CD4-positive, alpha-beta T cell (primary cell): ENCODE data around the gene STMN3. TPM values are rescaled to one million over a fixed set of nuclear protein-coding genes. Genes with fewer than 3 reads are reported as not detected.
"Not testable (repeated sequence)": the region's sequence is repeated elsewhere in the genome, so short reads cannot be mapped to it uniquely, and the experiment has no call there.

ENCODE experiments used
- ATAC-seq: fragments of 200-7000 bp; cut with Tn5 transposase; one replicate; pipeline ENCODE4 v1.10.0; 2022; ENCODE audit warnings: mild to moderate bottlenecking; ENCODE audit not compliant: poor library complexity
- CTCF ChIA-PET: fragments of 350-600 bp; sonication (Branson Sonifier 250); formaldehyde crosslinking; loops from one replicate; lab custom pipeline; 2021; ENCODE audit warnings: antibody characterized with exemption, inconsistent platforms; lab: Charles Lee
- POLR2A ChIA-PET: fragments of 350-600 bp; sonication (Branson Sonifier 250); formaldehyde crosslinking; loops from one replicate; lab custom pipeline; 2021; ENCODE audit warnings: antibody characterized with exemption, inconsistent platforms; lab: Charles Lee
- DNase-seq, 14 experiments: peaks; one replicate each; pipeline ENCODE4 v3.0.0-alpha.2; 2013 to 2020; ENCODE audit warnings: mixed read lengths in 2 of 14
- H3K27ac ChIP-seq, 2 donors: one replicate each; pipeline versions ENCODE4 v1.5.1 to v1.7.0; 2013; ENCODE audit warnings: low read length in 2 of 2, low read depth in 1 of 2, mild to moderate bottlenecking in 1 of 2
- H3K27me3 ChIP-seq, 2 experiments: 1 replicate in 1 of 2; 2 replicates in 1 of 2; pipeline versions ENCODE4 v1.6.1 to v1.7.0; 2013; ENCODE audit warnings: low read length in 2 of 2, control low read depth in 1 of 2, mild to moderate bottlenecking in 1 of 2, moderate library complexity in 1 of 2; ENCODE audit not compliant: insufficient read depth in 2 of 2, control insufficient read depth in 1 of 2
- H3K36me3 ChIP-seq: one replicate; pipeline ENCODE4 v1.6.1; 2013; ENCODE audit warnings: low read length, control low read depth; ENCODE audit not compliant: insufficient read depth
- H3K4me1 ChIP-seq: one replicate; pipeline ENCODE4 v1.6.1; 2013; ENCODE audit warnings: low read length, control low read depth; ENCODE audit not compliant: insufficient read depth
- H3K4me3 ChIP-seq: one replicate; pipeline ENCODE4 v1.5.1; 2013; ENCODE audit warnings: mild to moderate bottlenecking, low read length, moderate library complexity
- H3K9me3 ChIP-seq, 2 experiments: 1 replicate in 1 of 2; 2 replicates in 1 of 2; pipeline versions ENCODE4 v1.6.1 to v1.7.0; 2013; ENCODE audit warnings: low read length in 2 of 2, mild to moderate bottlenecking in 2 of 2, control low read depth in 1 of 2, moderate library complexity in 1 of 2; ENCODE audit not compliant: control insufficient read depth in 1 of 2, insufficient read depth in 1 of 2
- H3K27ac Mint-ChIP-seq: one replicate; pipeline ENCODE4 v1.8.0; 2020; ENCODE audit warnings: mixed read lengths
- H3K27me3 Mint-ChIP-seq: one replicate; pipeline ENCODE4 v1.8.0; 2021; ENCODE audit warnings: mixed read lengths
- H3K36me3 Mint-ChIP-seq: one replicate; pipeline ENCODE4 v1.8.0; 2021; ENCODE audit warnings: low read depth, mixed read lengths
- H3K4me1 Mint-ChIP-seq: one replicate; pipeline ENCODE4 v1.8.0; 2021; ENCODE audit warnings: low read depth, mixed read lengths
- H3K4me3 Mint-ChIP-seq: one replicate; pipeline ENCODE4 v1.8.0; 2020; ENCODE audit warnings: mild to moderate bottlenecking, mixed read lengths
- H3K9me3 Mint-ChIP-seq: one replicate; pipeline ENCODE4 v1.8.0; 2020; ENCODE audit warnings: mixed read lengths
- intact Hi-C, 2 experiments: fragments of 100-400 bp; cut with DNase I in 1 of 2; cut with micrococcal nuclease in 1 of 2; formaldehyde crosslinking; loops; one replicate each; pipeline versions ENCODE4 v1.15.1 to v1.9.0; 2023 to 2025; cut with DNase I, micrococcal nuclease
- total RNA-seq, 174 experiments: library from RNA in 2 of 174; stranded (reverse) in 2 of 174; gene quantifications; one replicate each; pipeline ENCODE4 v1.2.3 and lab custom pipeline; 2021 to 2026
- TF ChIP-seq, protein P1 (sequence below): fragments of 200-600 bp; IDR thresholded peaks from one replicate; pipeline ENCODE4 v1.8.0; 2022; ENCODE audit warnings: antibody characterized with exemption, mild to moderate bottlenecking

The STMN3 gene
- total RNA-seq, 2 experiments from 2014 or later: 122 to 127 TPM

DNA sequence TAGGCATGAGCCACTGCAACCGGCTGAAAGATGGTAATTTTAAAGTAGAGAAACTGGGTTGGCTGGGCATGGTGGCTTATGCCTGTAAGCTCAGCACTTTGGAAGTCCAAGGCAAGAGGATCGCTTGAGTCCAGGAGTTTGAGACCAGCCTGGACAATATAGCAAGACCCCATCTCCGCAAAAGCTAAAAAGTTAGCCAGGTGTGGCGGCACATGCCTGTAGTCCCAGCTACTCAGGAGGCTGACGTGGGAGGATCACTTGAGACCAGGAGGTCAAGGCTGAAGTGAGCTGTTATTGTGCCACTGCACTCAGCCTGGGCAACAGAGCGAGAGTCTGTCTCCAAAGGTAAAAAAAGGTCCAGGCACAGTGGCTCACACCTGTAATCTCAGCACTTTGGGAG is 22.3 kb downstream of the STMN3 start:
- H3K27me3 ChIP-seq, H3K27me3 Mint-ChIP-seq, intact Hi-C loops, H3K9me3 Mint-ChIP-seq, H3K27ac ChIP-seq, DNase-seq, H3K4me3 ChIP-seq, H3K9me3 ChIP-seq, ATAC-seq, H3K36me3 ChIP-seq: not testable (repeated sequence)
- peaks cover 52% of the 10 kb centered on the region for H3K4me1 Mint-ChIP-seq
- peak overlapping the region; percentile 79 for H3K27ac Mint-ChIP-seq
- H3K4me3 Mint-ChIP-seq: peak overlapping the region; percentile 45
- peaks cover 35% of the 10 kb centered on the region for H3K36me3 Mint-ChIP-seq
- CTCF ChIA-PET: interaction anchor here (1.6 kb wide), 1 partner anchor 11 kb away, joined by 6 read pairs; no protein-coding TSS in a partner anchor
- POLR2A ChIA-PET: interaction anchor here (0.8 to 13.6 kb wide), 5 partner anchors 8 to 110 kb away, joined by 3 to 449 read pairs (median 3); partner anchors contain the start of gene SLC2A4RG
- peaks cover 78% of the 10 kb centered on the region for H3K4me1 ChIP-seq

DNA sequence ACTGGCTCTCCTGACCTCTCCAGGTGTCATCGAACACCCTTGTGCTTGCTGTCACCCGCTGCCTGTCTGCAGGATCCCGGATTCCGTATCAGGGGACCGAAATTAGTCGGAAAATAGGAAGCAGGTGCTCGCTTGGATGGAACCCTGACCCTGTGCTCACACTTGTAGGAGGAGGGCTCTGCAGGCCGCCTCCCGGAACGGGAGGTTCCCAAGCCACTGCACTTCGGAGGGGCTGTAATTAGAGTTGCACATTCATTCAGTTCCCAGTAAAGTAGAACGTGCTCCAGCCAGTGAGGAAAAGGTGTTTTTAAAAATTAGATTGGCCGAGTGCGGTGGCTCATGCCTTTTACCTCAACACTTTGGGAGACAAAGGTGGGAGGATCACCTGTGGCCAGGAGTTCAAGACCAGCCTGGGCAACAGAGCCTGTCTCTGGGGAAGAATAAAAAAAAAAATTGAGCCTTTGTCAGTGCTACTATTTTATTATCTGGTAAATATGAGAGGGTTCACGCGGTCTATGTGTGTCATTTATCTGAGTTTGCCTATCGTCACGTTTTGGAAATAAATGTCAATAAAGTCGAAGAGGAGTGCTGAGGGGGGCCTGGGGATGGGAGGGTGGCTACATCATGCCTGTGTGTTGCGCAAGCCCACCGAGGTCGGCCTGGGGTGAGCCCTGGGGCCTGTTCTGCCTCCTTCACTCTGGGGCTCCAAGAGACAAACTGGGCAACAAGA is 24.8 kb downstream of the STMN3 start:
- peaks cover 4% of the 10 kb centered on the region for H3K36me3 ChIP-seq
- no peaks in the 10 kb centered on the region for H3K9me3 Mint-ChIP-seq
- peaks cover 60% of the 10 kb centered on the region for H3K4me1 ChIP-seq
- peak overlapping the region; percentile 48 to 89 for H3K27ac ChIP-seq
- intact Hi-C loops: loop anchor here in 1 of 2 experiments (1.0 kb wide), 1 partner anchor 30 kb away; the partner anchor contains the start of gene RTEL1
- ChIA-PET CTCF (interaction anchor here (1.7 kb wide), 1 partner anchor 13 kb away, joined by 14 read pairs; no protein-coding TSS in a partner anchor), POLR2A (interaction anchor here (2.8 to 13.6 kb wide), 2 partner anchors 10 to 90 kb away, joined by 17 to 449 read pairs; partner anchors contain the start of gene PTK6)
- DNase-seq (peak in 12 of 14 experiments; percentile 43 to 70 (median 58)), ATAC-seq (peak; percentile 28)
- TF ChIP-seq, protein P1, sequence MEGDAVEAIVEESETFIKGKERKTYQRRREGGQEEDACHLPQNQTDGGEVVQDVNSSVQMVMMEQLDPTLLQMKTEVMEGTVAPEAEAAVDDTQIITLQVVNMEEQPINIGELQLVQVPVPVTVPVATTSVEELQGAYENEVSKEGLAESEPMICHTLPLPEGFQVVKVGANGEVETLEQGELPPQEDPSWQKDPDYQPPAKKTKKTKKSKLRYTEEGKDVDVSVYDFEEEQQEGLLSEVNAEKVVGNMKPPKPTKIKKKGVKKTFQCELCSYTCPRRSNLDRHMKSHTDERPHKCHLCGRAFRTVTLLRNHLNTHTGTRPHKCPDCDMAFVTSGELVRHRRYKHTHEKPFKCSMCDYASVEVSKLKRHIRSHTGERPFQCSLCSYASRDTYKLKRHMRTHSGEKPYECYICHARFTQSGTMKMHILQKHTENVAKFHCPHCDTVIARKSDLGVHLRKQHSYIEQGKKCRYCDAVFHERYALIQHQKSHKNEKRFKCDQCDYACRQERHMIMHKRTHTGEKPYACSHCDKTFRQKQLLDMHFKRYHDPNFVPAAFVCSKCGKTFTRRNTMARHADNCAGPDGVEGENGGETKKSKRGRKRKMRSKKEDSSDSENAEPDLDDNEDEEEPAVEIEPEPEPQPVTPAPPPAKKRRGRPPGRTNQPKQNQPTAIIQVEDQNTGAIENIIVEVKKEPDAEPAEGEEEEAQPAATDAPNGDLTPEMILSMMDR: no peak
- H3K27me3 ChIP-seq: no peaks in the 10 kb centered on the region
- no peaks in the 10 kb centered on the region for H3K9me3 ChIP-seq
- peak overlapping the region; percentile 90 for H3K27ac Mint-ChIP-seq
- H3K36me3 Mint-ChIP-seq: peaks cover 29% of the 10 kb centered on the region
- H3K4me3 Mint-ChIP-seq: peak overlapping the region; percentile 98
- peaks cover 37% of the 10 kb centered on the region for H3K4me1 Mint-ChIP-seq
- H3K27me3 Mint-ChIP-seq: no peaks in the 10 kb centered on the region
- H3K4me3 ChIP-seq: peak overlapping the region; percentile 95

DNA sequence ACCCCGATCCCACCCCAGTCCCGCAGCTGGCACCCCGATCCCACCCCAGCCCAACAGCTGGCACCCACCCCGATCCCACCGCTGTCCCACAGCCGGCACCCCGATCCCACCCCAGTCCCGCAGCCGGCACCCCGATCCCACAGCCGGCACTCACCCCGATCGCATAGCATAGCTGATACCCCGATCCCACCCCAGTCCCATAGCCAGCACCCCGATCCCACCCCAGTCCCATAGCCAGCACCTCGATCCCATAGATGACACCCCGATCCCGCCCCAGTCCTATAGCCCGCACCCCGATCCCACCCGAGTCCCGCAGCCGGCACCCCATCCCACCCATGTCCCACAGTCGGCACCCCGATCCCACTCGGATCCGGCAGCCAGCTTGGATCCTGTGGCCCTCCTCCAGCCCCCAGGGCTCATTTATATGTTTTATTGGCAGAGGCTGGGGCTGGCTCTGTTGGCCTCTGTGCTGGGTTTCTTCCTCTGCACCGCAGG is 25.4 kb downstream of the STMN3 start:
- H3K27ac ChIP-seq: peak overlapping the region; percentile 48 to 89
- Mint-ChIP-seq H3K4me1 (peaks cover 36% of the 10 kb centered on the region), H3K27me3 (no peaks in the 10 kb centered on the region), H3K9me3 (no peaks in the 10 kb centered on the region), H3K4me3 (peak overlapping the region; percentile 98), H3K36me3 (peaks cover 31% of the 10 kb centered on the region), H3K27ac (peak overlapping the region; percentile 90)
- ATAC-seq: peak; percentile 1
- ChIA-PET POLR2A (interaction anchor here (1.0 to 13.6 kb wide), 9 partner anchors 11 to 109 kb away, joined by 3 to 449 read pairs (median 8); partner anchors contain the start of genes LIME1, PTK6, RTEL1 and STMN3), CTCF (interaction anchor here (1.4 to 1.7 kb wide), 2 partner anchors 8 to 14 kb away, joined by 6 to 14 read pairs; no protein-coding TSS in a partner anchor)
- TF ChIP-seq, protein P1: no peak
- DNase-seq: peak in 2 of 14 experiments; percentile 11 to 13
- H3K9me3 ChIP-seq: no peaks in the 10 kb centered on the region
- peaks cover 4% of the 10 kb centered on the region for H3K36me3 ChIP-seq
- H3K4me3 ChIP-seq: peak overlapping the region; percentile 95
- intact Hi-C loops: loop anchor here (1.0 kb wide), 4 partner anchors 8 to 31 kb away; partner anchors contain the start of gene RTEL1 (in 1 of the 2)
- no peaks in the 10 kb centered on the region for H3K27me3 ChIP-seq
- peaks cover 54% of the 10 kb centered on the region for H3K4me1 ChIP-seq
